ENCODE data around the gene STIMATE. TPM values are rescaled to one million over a fixed set of nuclear protein-coding genes. Genes with fewer than 3 reads are reported as not detected.

The STIMATE gene
- polyA plus RNA-seq, 1 donor from 2014 or later: 14.6 TPM

DNA sequence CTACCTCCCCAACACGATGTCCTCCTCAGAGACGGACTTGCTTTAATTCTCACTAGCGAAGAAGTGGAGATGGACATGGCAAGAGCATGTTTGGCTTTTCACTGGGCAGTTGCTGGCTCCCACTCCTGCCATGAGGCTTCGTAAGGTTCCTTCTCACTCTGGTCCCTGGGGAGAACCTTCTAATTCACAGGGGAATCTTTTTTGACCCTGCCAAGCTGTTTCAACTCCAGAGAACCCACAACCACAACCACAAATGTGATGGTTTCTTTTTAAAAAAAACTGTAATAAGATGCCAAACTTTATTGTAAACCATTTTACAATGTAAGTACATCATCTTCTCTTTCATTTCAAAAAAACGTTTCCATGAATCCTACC is 60.9 kb downstream of the STIMATE start:
- H3F3A ChIP-seq (ENCODE audit: insufficient read depth, low read length, poor library complexity, severe bottlenecking): no peaks in the 10 kb centered on the region
- no peaks in the 10 kb centered on the region for H4K20me1 ChIP-seq (ENCODE audit: insufficient read depth)
- H3K9me2 ChIP-seq (ENCODE audit: insufficient read depth, low read length): no peaks in the 10 kb centered on the region
- H3K27me3 ChIP-seq (ENCODE audit: insufficient read depth, low read depth, low read length): no peaks in the 10 kb centered on the region
- H2AFZ ChIP-seq (ENCODE audit: low read depth, low read length): no peak overlapping the region
- H3K27ac ChIP-seq (ENCODE audit: low read length): no peak overlapping the region
- H3K4me2 ChIP-seq (ENCODE audit: low read length): no peak overlapping the region
- H3K79me2 ChIP-seq (replicated peaks; ENCODE audit: insufficient read depth, low read length): no peaks in the 10 kb centered on the region
- no peak overlapping the region for H3K9ac ChIP-seq (ENCODE audit: low read length)
- H3K4me3 ChIP-seq (ENCODE audit: low read length): no peak overlapping the region
- no peak for TF ChIP-seq REST (IDR thresholded peaks at IDR 0.05; ENCODE audit: borderline replicate concordance)
- TF ChIP-seq POLR2AphosphoS5 (IDR thresholded peaks at IDR 0.05): no peak
- no peak for TF ChIP-seq EP300 (conservative IDR thresholded peaks at IDR 0.05; ENCODE audit: poor library complexity, severe bottlenecking)
- TF ChIP-seq SMC3 (conservative IDR thresholded peaks at IDR 0.05; ENCODE audit: poor library complexity): no peak
- TF ChIP-seq RAD21 (conservative IDR thresholded peaks at IDR 0.05): no peak
- peaks cover 5% of the 10 kb centered on the region for H3K36me3 ChIP-seq (ENCODE audit: insufficient read depth, low read length)
- H3K9me3 ChIP-seq (ENCODE audit: low read length): no peaks in the 10 kb centered on the region

DNA sequence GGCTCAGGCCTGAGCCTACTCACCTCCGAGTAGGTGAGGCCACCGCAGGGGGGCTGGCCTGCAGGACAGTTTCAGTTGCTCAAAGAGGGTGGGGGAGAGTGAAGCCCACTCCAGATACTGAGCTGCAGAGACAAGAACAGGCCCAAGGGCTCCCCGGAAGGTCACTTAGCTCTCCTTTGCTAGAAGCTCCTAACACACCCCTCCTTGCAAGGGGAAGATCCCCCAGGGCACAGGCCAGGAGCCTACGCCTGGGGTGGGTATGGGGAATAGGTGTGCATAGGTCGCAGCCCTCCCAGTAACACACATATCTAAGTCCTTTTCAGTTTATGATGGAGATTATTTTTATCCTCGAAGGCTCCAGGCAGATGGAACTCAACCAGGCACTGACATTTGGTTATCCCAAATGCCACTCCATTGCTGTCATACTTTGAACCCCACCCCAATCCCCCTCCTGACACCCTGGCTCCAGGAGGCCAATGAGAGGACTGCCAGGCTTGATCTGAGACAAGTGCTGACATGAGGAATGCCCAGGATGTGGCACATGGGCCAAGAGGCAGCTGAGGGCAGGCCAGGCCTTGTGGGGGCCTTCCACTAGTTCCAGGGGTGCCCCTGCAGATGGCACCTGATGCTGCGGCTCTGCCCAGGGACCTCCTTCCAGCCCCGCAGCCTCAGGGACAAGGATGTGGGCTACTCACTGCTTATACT is 61.4 kb downstream of the STIMATE start:
- no peaks in the 10 kb centered on the region for H4K20me1 ChIP-seq (ENCODE audit: insufficient read depth)
- no peaks in the 10 kb centered on the region for H3K9me2 ChIP-seq (ENCODE audit: insufficient read depth, low read length)
- no peak overlapping the region for H3K4me2 ChIP-seq (ENCODE audit: low read length)
- no peaks in the 10 kb centered on the region for H3K9me3 ChIP-seq (ENCODE audit: low read length)
- no peak for TF ChIP-seq EZH2 (IDR thresholded peaks at IDR 0.05; ENCODE audit: borderline replicate concordance, insufficient read depth, low read length, poor library complexity, severe bottlenecking)
- no peak for TF ChIP-seq MXI1 (conservative IDR thresholded peaks at IDR 0.05; ENCODE audit: poor library complexity, severe bottlenecking)
- no peak for TF ChIP-seq TAF1 (IDR thresholded peaks at IDR 0.05; ENCODE audit: low read depth)
- TF ChIP-seq REST (IDR thresholded peaks at IDR 0.05; ENCODE audit: borderline replicate concordance): no peak
- TF ChIP-seq RAD21 (conservative IDR thresholded peaks at IDR 0.05): no peak
- no peak for TF ChIP-seq SMC3 (conservative IDR thresholded peaks at IDR 0.05; ENCODE audit: poor library complexity)
- no peak for TF ChIP-seq EP300 (conservative IDR thresholded peaks at IDR 0.05; ENCODE audit: poor library complexity, severe bottlenecking)
- TF ChIP-seq POLR2AphosphoS5 (IDR thresholded peaks at IDR 0.05): no peak
- no peak for TF ChIP-seq CTCF (IDR thresholded peaks at IDR 0.05; ENCODE audit: poor library complexity, severe bottlenecking)
- no peaks in the 10 kb centered on the region for H3K79me2 ChIP-seq (replicated peaks; ENCODE audit: insufficient read depth, low read length)
- H2AFZ ChIP-seq (ENCODE audit: low read depth, low read length): no peak overlapping the region
- H3K27ac ChIP-seq (ENCODE audit: low read length): no peak overlapping the region
- no peaks in the 10 kb centered on the region for H3F3A ChIP-seq (ENCODE audit: insufficient read depth, low read length, poor library complexity, severe bottlenecking)
- peaks cover 5% of the 10 kb centered on the region for H3K36me3 ChIP-seq (ENCODE audit: insufficient read depth, low read length)
- no peak overlapping the region for H3K4me3 ChIP-seq (ENCODE audit: low read length)
- H3K9ac ChIP-seq (ENCODE audit: low read length): no peak overlapping the region
- no peaks in the 10 kb centered on the region for H3K27me3 ChIP-seq (ENCODE audit: insufficient read depth, low read depth, low read length)

Data from neural cell (in vitro differentiated cells).